Stimulated activated CD8-positive, alpha-beta memory T cell treated with anti-CD3 and anti-CD28 coated beads, Interleukin-7, amount 100 ng/mL, for 4 hours (primary cell): ENCODE results near the gene CRYGC.

Experiments
- DNase-seq, 2 donors: peaks; one replicate each; pipeline ENCODE4 v3.0.0-alpha.2; 2020; ENCODE audit warnings: low read depth in 2 of 2

Gene CRYGC

DNA sequence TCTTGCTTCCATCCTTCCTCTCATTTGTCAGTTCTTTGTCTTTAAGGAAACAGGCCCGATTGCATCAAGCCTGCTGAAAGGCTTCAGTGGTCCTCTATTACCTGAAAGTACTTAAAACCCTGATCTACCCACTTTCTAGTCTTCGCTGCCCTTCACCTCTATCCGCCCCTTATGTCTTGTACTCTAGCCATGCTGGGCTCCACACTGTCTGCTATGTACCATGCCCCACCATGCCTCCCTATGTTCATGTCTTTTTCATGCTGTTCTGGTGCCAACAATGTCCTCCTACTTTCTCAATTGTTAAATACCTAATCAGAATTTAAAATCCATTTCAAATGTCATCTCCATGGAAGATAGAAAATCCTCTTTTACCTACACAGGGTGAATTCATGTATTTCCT is 33.5 kb downstream of the CRYGC start:
- DNase-seq, result no peak

- DNase-seq, result no peak
Observed at GRCh38 chr2:208093128-208093527, 36.5 kb downstream of the CRYGC start.

DNA sequence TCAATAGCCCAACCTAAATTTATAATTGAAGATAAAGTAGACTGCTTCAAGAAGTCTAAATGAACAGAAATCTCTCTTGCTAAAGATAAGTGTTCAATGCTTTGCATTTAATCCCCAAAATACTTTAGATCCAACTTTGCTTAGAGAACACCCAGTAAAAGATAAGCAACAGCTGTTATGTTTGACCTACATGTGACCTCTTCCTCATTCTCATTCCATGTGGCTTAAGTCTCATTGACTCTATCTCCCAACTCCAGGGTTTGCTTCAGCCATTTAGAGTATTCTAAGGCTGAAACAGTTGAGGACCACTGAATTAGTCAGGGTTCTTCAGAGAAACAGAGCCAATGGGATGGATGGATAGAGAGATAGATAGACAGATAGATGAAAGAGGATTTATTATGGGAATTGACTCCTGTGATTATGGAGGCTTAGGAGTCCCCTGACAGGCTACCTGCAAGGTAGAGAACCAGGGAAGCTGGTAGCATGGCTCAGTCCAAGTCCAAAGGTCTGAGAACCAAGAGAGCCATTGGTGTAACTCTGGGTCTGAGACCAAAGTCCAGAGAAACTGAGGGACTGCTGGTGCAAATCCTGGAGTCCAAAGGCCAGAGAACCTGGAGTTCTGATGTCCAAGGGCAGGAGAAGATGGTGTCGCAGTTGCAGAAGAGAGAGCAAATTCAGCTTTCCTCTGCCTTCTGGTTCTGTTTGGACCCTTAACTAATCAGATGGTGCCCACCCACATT is 37.4 kb downstream of the CRYGC start:
- no peak for DNase-seq

DNA sequence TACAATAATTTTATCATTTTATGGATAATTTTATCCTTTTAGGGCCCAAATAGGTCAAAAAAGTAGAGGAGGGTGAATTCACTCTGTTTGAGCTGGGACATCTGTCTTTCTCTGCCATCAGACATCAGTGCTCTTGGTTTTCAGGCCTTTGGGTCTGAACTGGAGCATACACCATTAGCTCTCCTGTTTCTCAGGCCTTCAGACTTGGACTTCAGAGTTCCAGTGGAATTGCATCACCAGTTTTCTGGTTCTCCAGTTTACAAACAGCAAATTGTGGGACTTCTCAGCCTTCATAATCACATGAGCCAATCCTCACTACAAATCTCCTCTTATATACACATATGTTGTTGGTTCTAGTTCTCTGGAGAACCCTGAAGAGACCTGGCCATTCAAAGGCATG is 39.2 kb downstream of the CRYGC start:
- DNase-seq, result no peak

DNA sequence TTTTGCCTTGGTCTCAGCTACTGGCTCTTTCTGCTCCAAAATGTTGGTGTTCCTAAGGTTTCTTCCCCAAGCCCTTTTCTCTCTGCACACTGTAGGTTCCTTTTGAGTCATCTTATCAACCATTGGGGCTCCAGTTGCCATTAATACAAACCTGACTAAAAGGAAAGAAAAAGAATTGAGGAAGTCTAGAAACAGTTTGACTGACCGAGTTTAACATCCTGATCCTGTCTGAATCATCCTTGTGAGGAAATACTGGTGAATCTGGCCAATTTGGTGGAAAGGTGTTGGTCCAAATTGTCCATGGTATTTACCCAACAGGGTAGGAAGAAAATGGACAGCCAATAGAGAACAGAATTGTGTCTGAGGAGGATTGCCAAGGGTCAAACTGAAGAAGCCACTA is 43.6 kb downstream of the CRYGC start:
- no peak for DNase-seq

DNA sequence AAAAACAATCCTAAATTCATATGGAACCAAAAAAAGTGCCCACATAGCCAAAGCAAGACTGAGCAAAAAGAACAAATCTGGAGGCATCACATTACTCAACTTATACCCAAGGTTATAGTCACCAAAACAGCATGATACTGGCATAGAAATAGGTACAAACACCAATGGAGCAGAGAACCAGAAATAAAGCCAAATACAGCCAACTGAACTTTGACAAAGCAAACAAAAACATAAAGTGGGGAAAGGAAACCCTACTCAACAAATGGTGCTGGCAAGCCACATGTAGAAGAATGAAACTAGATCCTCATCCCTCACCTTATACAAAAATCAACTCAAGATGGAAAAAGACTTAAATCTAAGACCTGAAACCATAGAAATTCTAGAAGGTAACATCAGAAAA is 45.8 kb downstream of the CRYGC start:
- no peak for DNase-seq
